HepG2 (cell line): ENCODE data around the gene ENTREP3. TPM values are rescaled to one million over a fixed set of nuclear protein-coding genes. Genes with fewer than 3 reads are reported as not detected.

Experiments used
- AKAP8 ChIP-seq: sonication (generic); formaldehyde crosslinking; IDR thresholded peaks from 2 replicates; pipeline ENCODE4 v1.5.1; 2020; ENCODE audit warnings: mild to moderate bottlenecking, missing genetic modification reagents
- BORCS8-MEF2B ChIP-seq: sonication (generic); formaldehyde crosslinking; IDR thresholded peaks from 2 replicates; pipeline ENCODE4 v1.8.0; 2022; ENCODE audit warnings: mild to moderate bottlenecking, missing genetic modification reagents
- CENPBD1 ChIP-seq: sonication (generic); formaldehyde crosslinking; IDR thresholded peaks from 2 replicates; pipeline ENCODE4 v1.8.0; 2022; ENCODE audit warnings: missing genetic modification reagents, low read depth, mild to moderate bottlenecking, borderline replicate concordance
- EZH2 ChIP-seq: conservative IDR thresholded peaks from 2 replicates; pipeline ENCODE4 v1.6.1; 2012; ENCODE audit warnings: mild to moderate bottlenecking, low read depth, low read length, moderate library complexity
- KDM5B ChIP-seq: sonication (generic); formaldehyde crosslinking; IDR thresholded peaks from 2 replicates; pipeline ENCODE4 v1.4.0; 2020; ENCODE audit warnings: missing genetic modification reagents, mild to moderate bottlenecking, borderline replicate concordance
- KLF12 ChIP-seq: sonication (generic); formaldehyde crosslinking; IDR thresholded peaks from 2 replicates; pipeline ENCODE4 v1.4.0; 2020; ENCODE audit warnings: missing genetic modification reagents, borderline replicate concordance
- MBNL3 ChIP-seq: fragments of 250-450 bp; sonication (Bioruptor Pico); conservative IDR thresholded peaks from 2 replicates; pipeline ENCODE4 v1.8.0; 2022; ENCODE audit warnings: mild to moderate bottlenecking, inconsistent platforms
- NCOA5 ChIP-seq: sonication (generic); formaldehyde crosslinking; IDR thresholded peaks from 2 replicates; pipeline ENCODE4 v1.4.0; 2020; ENCODE audit warnings: missing genetic modification reagents
- NFKB2 ChIP-seq: sonication (generic); formaldehyde crosslinking; IDR thresholded peaks from 2 replicates; pipeline ENCODE4 v1.4.0; 2020; ENCODE audit warnings: missing genetic modification reagents, borderline replicate concordance
- NPAS2 ChIP-seq: sonication (generic); formaldehyde crosslinking; IDR thresholded peaks from 2 replicates; pipeline ENCODE4 v1.8.0; 2022; ENCODE audit warnings: mild to moderate bottlenecking, missing genetic modification reagents, borderline replicate concordance
- NR2C2 ChIP-seq: sonication (generic); formaldehyde crosslinking; IDR thresholded peaks from 2 replicates; pipeline ENCODE4 v1.4.0; 2020; ENCODE audit warnings: missing genetic modification reagents, mild to moderate bottlenecking, moderate library complexity, borderline replicate concordance
- NR2F6 ChIP-seq, 2 experiments: IDR thresholded peaks; 2 replicates each; pipeline ENCODE4 v1.6.1; 2016; ENCODE audit warnings: antibody characterized with exemption in 1 of 2, mild to moderate bottlenecking in 1 of 2
- PHF20 ChIP-seq: sonication (generic); formaldehyde crosslinking; IDR thresholded peaks from 2 replicates; pipeline ENCODE4 v1.5.0; 2020; ENCODE audit warnings: mild to moderate bottlenecking, missing genetic modification reagents
- RBFOX2 ChIP-seq: fragments of 200-400 bp; formaldehyde crosslinking; IDR thresholded peaks from 2 replicates; pipeline ENCODE4 v1.6.1; 2017; ENCODE audit warnings: low read depth, mild to moderate bottlenecking, low read length
- SMAD9 ChIP-seq: sonication (generic); formaldehyde crosslinking; IDR thresholded peaks from 2 replicates; pipeline ENCODE4 v1.5.1; 2020; ENCODE audit warnings: mild to moderate bottlenecking, missing genetic modification reagents
- SMYD3 ChIP-seq: sonication (generic); formaldehyde crosslinking; IDR thresholded peaks from 2 replicates; pipeline ENCODE4 v1.8.1; 2023; ENCODE audit warnings: mild to moderate bottlenecking, missing genetic modification reagents
- SNRNP70 ChIP-seq: fragments of 200-400 bp; formaldehyde crosslinking; IDR thresholded peaks from 2 replicates; pipeline ENCODE4 v1.6.1; 2017; ENCODE audit warnings: mild to moderate bottlenecking, low read depth, low read length, moderate library complexity
- SOX6 ChIP-seq, 2 experiments: fragments of 450-650 bp in 1 of 2; sonication (generic) in 1 of 2; formaldehyde crosslinking in 1 of 2; IDR thresholded peaks; 2 replicates each; pipeline versions ENCODE4 v1.4.0 to v1.6.1; 2017 to 2020; ENCODE audit warnings: antibody characterized with exemption in 1 of 2, mild to moderate bottlenecking in 1 of 2, missing genetic modification reagents in 1 of 2
- THYN1 ChIP-seq: sonication (generic); formaldehyde crosslinking; IDR thresholded peaks from 2 replicates; pipeline ENCODE4 v1.8.1; 2023; ENCODE audit warnings: low read depth, mild to moderate bottlenecking, moderate library complexity, missing genetic modification reagents, borderline replicate concordance
- YY1 ChIP-seq: IDR thresholded peaks from 2 replicates; pipeline ENCODE4 v1.6.1; 2011; ENCODE audit warnings: low read length, low read depth, moderate library complexity, mild to moderate bottlenecking; ENCODE audit not compliant: insufficient read depth, insufficient replicate concordance
- ZNF263 ChIP-seq: sonication (generic); formaldehyde crosslinking; IDR thresholded peaks from 2 replicates; pipeline ENCODE4 v1.4.0; 2020; ENCODE audit warnings: missing genetic modification reagents
- ZNF558 ChIP-seq: sonication (generic); formaldehyde crosslinking; IDR thresholded peaks from 2 replicates; pipeline ENCODE4 v1.9.0; 2022; ENCODE audit warnings: mild to moderate bottlenecking, missing genetic modification reagents, borderline replicate concordance
- ZNF710 ChIP-seq: sonication (generic); formaldehyde crosslinking; IDR thresholded peaks from 2 replicates; pipeline ENCODE4 v1.5.0; 2020; ENCODE audit warnings: mild to moderate bottlenecking, missing genetic modification reagents, borderline replicate concordance
- ZNF776 ChIP-seq: sonication (generic); formaldehyde crosslinking; IDR thresholded peaks from 2 replicates; pipeline ENCODE4 v1.4.0; 2020; ENCODE audit warnings: mild to moderate bottlenecking, missing genetic modification reagents
- ZNF788 ChIP-seq: sonication (generic); formaldehyde crosslinking; IDR thresholded peaks from 2 replicates; pipeline ENCODE4 v1.5.0; 2020; ENCODE audit warnings: mild to moderate bottlenecking, missing genetic modification reagents, borderline replicate concordance
- polyA plus RNA-seq, 8 experiments: library from polyadenylated mRNA; depleted of rRNA in 3 of 8; stranded (reverse) in 7 of 8; unstranded in 1 of 8; fragments of >200 nt; fragmentation: Illumina TruSeq in 4 of 8; extraction: Trizol in 4 of 8; gene quantifications; 2 replicates each; pipeline versions ENCODE4 v1.2.1 to v1.2.3, GENCODE V29; 2011 to 2016; ENCODE audit warnings: low read depth in 4 of 8, missing spikeins in 1 of 8, mixed read lengths in 1 of 8; ENCODE audit not compliant: insufficient read depth in 1 of 8
- total RNA-seq, 5 experiments: library from RNA; depleted of rRNA; stranded (reverse); fragments of >200 nt; fragmentation: Illumina TruSeq; extraction: Trizol; gene quantifications; 2 replicates each; pipeline ENCODE4 v1.2.3, GENCODE V29; 2016; ENCODE audit warnings: low read depth in 1 of 5
- TF ChIP-seq, protein P1 (sequence below): sonication (generic); formaldehyde crosslinking; IDR thresholded peaks from 2 replicates; pipeline ENCODE4 v1.8.1; 2023; ENCODE audit warnings: mild to moderate bottlenecking, missing genetic modification reagents, borderline replicate concordance
- TF ChIP-seq, protein P2 (sequence below): sonication (generic); formaldehyde crosslinking; IDR thresholded peaks from 2 replicates; pipeline ENCODE4 v1.4.0; 2020; ENCODE audit warnings: mild to moderate bottlenecking, missing genetic modification reagents, borderline replicate concordance

The ENTREP3 gene
- total and polyA plus RNA-seq, 2 of the 13 experiments (the other 11 are each of a cell fraction or from before 2014, with no cell fraction given) = 4.1 to 9.9 TPM

GRCh38 chr1:155254714-155255242 is 505 bp downstream of the ENTREP3 start (continued):
- TF ChIP-seq, protein P1, sequence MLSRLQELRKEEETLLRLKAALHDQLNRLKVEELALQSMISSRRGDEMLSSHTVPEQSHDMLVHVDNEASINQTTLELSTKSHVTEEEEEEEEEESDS (CRISPR knock-in tag) = no peak
- TF ChIP-seq PHF20 (CRISPR knock-in tag) (no peak), BORCS8-MEF2B (CRISPR knock-in tag) (no peak), AKAP8 (CRISPR knock-in tag) (no peak), MBNL3 (CRISPR knock-in tag) (no peak), SMAD9 (CRISPR knock-in tag) (no peak), RBFOX2 (peak; percentile 34; the same call in 1 of the 2 replicates), ZNF710 (0 out of 2 replicates have a peak, but pooled peaks have one; percentile 33), ZNF788 (CRISPR knock-in tag) (peak; percentile 16; the same call in 1 of the 2 replicates), NCOA5 (no peak), NR2C2 (CRISPR knock-in tag) (no peak), SNRNP70 (no peak), NR2F6 (IDR thresholded peaks at IDR 0.05) (no peak), NR2F6 (CRISPR knock-in tag; IDR thresholded peaks at IDR 0.05) (no peak), CENPBD1 (CRISPR knock-in tag) (no peak), KDM5B (CRISPR knock-in tag) (0 out of 2 replicates have a peak, but pooled peaks have one; percentile 8), EZH2 (no peak), SMYD3 (CRISPR knock-in tag) (no peak), THYN1 (CRISPR knock-in tag) (no peak), KLF12 (no peak), SOX6 (IDR thresholded peaks at IDR 0.05) (no peak), SOX6 (CRISPR knock-in tag; IDR thresholded peaks at IDR 0.05) (no peak), NPAS2 (CRISPR knock-in tag) (no peak), ZNF558 (CRISPR knock-in tag) (0 out of 2 replicates have a peak, but pooled peaks have one; percentile 15), NFKB2 (CRISPR knock-in tag) (no peak), YY1 (peak; percentile 5), ZNF776 (0 out of 2 replicates have a peak, but pooled peaks have one; percentile 19), ZNF263 (CRISPR knock-in tag) (peak; percentile 78)
- TF ChIP-seq, protein P2, sequence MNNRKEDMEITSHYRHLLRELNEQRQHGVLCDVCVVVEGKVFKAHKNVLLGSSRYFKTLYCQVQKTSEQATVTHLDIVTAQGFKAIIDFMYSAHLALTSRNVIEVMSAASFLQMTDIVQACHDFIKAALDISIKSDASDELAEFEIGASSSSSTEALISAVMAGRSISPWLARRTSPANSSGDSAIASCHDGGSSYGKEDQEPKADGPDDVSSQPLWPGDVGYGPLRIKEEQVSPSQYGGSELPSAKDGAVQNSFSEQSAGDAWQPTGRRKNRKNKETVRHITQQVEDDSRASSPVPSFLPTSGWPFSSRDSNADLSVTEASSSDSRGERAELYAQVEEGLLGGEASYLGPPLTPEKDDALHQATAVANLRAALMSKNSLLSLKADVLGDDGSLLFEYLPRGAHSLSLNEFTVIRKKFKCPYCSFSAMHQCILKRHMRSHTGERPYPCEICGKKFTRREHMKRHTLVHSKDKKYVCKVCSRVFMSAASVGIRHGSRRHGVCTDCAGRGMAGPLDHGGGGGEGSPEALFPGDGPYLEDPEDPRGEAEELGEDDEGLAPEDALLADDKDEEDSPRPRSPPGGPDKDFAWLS (CRISPR knock-in tag) = no peak
